Fibroblast of mammary gland (primary cell): ENCODE data around the gene ETV3.
A peak's percentile ranks its signal among the peaks of the same experiment; 100 is the strongest.

ENCODE experiments used
- DNase-seq: peaks from one replicate; pipeline ENCODE4 v3.0.0-alpha.2; 2010; ENCODE audit warnings: low read depth
- H3K4me3 ChIP-seq: 2 replicates; pipeline ENCODE4 v1.5.1; 2011; ENCODE audit warnings: low read depth, mild to moderate bottlenecking, low read length, moderate library complexity; ENCODE audit not compliant: control insufficient read depth
- TF ChIP-seq, protein P1 (sequence below): conservative IDR thresholded peaks from 2 replicates; pipeline ENCODE4 v1.5.1; 2011; ENCODE audit warnings: low read depth, low read length, inconsistent platforms; ENCODE audit not compliant: control insufficient read depth, insufficient read depth

The ETV3 gene

DNA sequence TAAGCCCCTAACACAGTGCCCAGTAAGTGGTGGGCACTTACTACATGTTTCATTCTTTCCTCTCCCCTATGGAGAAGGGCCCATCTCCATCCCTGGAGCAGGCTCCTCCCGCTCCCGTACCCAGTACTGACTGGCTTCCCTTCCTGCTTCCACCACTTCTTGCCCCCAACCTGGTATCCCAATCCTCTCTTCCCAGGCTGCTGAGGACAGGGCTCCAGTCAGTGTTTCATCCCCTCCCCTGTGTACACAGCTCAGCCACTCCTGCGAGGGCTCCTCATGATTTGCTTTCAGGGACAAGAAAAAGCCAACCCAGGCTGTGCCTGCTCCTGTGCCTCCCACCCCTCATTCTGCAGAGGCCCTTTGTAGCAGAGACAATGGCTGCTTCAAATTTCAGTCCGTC, 20.8 kb upstream of the ETV3 start:
- no peak overlapping the region for H3K4me3 ChIP-seq
- no peak for DNase-seq
- TF ChIP-seq, protein P1, sequence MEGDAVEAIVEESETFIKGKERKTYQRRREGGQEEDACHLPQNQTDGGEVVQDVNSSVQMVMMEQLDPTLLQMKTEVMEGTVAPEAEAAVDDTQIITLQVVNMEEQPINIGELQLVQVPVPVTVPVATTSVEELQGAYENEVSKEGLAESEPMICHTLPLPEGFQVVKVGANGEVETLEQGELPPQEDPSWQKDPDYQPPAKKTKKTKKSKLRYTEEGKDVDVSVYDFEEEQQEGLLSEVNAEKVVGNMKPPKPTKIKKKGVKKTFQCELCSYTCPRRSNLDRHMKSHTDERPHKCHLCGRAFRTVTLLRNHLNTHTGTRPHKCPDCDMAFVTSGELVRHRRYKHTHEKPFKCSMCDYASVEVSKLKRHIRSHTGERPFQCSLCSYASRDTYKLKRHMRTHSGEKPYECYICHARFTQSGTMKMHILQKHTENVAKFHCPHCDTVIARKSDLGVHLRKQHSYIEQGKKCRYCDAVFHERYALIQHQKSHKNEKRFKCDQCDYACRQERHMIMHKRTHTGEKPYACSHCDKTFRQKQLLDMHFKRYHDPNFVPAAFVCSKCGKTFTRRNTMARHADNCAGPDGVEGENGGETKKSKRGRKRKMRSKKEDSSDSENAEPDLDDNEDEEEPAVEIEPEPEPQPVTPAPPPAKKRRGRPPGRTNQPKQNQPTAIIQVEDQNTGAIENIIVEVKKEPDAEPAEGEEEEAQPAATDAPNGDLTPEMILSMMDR = no peak

DNA sequence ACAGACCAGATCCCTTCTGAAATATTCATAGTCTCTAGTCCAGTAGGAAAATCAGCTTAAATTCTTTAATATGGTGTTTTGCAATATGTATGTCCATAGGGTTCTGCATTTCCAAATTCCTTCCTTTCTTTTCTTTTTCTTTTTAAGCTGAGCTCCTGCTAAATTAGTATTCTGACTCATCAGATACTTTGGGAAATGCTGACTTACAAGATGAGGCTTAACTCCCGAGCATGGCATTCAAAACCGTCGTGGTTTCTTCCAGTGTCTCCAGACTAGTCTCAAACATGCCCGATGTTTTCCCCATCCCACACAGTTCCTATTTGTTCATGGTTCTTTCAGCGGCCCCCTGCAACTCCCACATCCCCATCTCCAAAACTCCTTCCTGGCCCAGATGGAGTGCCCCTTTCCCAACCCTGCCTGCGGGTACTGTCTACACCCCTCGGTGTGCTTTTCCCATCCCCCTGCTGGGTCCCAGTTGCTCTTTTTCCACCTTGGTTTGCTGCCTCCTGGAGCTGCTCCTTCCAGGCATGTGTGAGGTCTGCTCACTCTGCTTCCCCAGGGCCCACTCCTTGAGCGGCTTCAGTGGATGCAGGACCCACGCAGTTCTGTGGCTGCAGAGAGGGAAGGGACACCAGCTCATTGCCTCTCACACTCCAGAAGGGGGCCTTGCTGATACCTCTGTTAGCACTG, 19.5 kb upstream of the ETV3 start:
- TF ChIP-seq, protein P1 = no peak
- H3K4me3 ChIP-seq = no peak overlapping the region
- peak; percentile 57 for DNase-seq

DNA sequence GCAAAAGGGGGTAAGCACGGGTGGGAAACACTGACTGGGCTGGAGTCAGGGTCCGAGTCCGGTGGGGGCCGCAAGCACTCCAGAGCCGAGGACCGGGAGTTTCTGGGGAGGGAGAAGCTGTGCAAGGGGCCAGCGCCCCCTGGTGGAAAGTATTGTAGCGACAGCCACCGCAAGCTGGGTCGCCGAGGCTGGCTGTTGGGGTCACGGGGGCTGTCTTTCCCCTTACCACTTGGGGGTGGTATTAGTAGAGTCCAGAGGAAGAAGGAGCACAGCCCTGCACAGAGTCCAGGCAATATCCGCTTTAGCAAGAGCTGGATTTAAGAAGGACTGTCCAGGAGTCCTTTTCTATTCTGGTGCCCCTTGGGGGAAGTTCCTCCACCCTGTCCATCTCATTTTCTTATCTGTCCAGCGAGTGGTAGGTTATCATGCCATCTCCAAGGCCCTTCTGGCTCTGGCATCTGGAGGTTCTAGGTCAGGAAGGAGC, 17.9 kb upstream of the ETV3 start:
- peak; percentile 53 for DNase-seq
- TF ChIP-seq, protein P1 = peak; percentile 77
- H3K4me3 ChIP-seq = no peak overlapping the region

DNA sequence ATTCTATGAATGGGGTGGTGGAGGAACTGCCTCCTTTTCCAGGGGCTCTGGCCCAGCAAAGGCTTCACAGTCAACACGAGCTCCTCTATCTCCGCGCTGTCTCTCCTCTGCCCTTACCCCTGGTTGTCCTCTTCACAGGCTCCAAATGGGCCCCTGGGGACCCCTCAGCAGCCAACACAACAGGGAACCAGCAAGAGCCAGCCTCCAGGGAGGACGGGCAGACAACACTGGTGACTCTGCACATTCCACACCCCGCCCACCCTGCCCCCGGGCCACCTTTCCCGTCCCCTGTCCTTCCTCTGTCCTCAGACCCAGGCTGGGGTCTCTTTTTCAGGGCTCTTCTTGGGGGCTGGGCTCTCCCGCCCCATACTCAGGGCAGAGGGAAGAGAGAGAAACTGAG, 17.5 kb upstream of the ETV3 start:
- TF ChIP-seq, protein P1 = no peak
- H3K4me3 ChIP-seq = no peak overlapping the region
- DNase-seq = no peak

DNA sequence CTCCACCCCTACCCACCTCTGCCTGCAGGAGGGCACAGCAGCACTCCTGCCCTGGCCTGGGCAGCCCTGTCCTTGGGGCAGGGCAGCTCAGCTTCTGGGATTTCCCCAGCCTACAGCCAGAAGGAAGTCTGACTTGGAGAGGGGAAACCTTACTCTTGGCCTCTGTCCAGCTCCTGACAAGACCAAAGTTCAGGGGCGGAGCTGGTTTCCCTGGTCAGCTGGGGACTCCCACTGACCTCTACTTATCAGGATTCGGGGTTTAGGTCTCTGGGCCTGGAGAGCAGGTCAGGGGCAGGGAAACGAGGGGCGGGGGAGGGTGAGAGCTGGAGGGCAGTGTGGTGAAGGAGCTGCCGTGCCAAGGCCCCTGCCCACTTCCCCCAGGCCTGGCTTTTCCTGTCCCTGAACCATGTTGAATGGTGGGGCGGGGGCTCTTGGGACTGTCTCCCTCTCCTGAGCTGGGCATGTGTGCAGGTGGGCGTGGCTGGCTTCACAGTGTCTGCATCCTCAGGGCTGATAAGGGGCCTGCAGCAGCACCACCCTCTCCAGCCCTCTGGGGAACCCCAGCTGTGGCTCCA, 16.8 kb upstream of the ETV3 start:
- no peak overlapping the region for H3K4me3 ChIP-seq
- TF ChIP-seq, protein P1 = no peak
- peak; percentile 54 for DNase-seq

DNA sequence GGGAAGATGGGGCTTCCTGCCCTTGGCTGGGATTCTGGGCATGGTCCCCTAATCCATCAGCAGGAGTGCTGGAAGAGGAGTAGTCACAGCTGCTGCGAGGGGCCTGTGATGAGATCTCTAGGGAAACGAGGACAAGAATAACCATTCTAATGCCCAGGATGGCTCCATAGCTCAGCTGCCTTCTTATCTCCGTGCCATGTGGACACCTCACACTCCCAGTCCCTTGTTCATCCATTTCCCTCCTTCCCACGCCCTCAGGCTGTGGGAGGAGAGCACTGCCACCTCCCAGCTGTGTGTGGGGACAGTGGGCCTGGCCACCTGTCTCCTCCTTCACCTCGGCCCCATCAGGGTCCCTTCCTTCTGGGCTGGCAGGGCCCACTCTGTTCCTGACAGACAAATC, 16.1 kb upstream of the ETV3 start:
- no peak overlapping the region for H3K4me3 ChIP-seq
- no peak for DNase-seq
- TF ChIP-seq, protein P1 = no peak
